H1 (cell line): ENCODE measurements around the gene KLHL29. TPM values are rescaled to one million over a fixed set of nuclear protein-coding genes. Genes with fewer than 3 reads are reported as not detected.

Experiments used
- CTCF ChIA-PET: fragments of 300-600 bp; sonication (Branson Sonifier 250); formaldehyde crosslinking; loops from one replicate; lab custom pipeline; 2021; ENCODE audit not compliant: partially characterized antibody; lab: Charles Lee
- POLR2A ChIA-PET: fragments of 300-600 bp; sonication (Branson Sonifier 250); formaldehyde crosslinking; loops from one replicate; lab custom pipeline; 2021; ENCODE audit warnings: inconsistent platforms; ENCODE audit not compliant: partially characterized antibody; lab: Charles Lee
- DNase-seq, 2 experiments: peaks; one replicate each; pipeline versions ENCODE4 v3.0.0 to v3.0.0-alpha.2; 2010 to 2022; ENCODE audit warnings: low spot score in 2 of 2, low read depth in 1 of 2, mixed read lengths in 1 of 2
- FAIRE-seq: peaks from 2 replicates; lab custom pipeline; 2011; peaks lifted over from hg19 to GRCh38; lab: Jason Lieb, UNC
- H2AFZ ChIP-seq: 2 replicates; pipeline ENCODE4 v1.8.1; 2012; ENCODE audit warnings: low read length, inconsistent platforms
- H2AK5ac ChIP-seq: 2 replicates; pipeline ENCODE4 v1.6.1; 2013; ENCODE audit warnings: low read depth, low read length
- H2BK120ac ChIP-seq: replicated peaks from 2 replicates; pipeline ENCODE3; 2013; ENCODE audit warnings: low read depth, low read length, inconsistent platforms
- H2BK12ac ChIP-seq: 2 replicates; pipeline ENCODE4 v1.6.1; 2013; ENCODE audit warnings: low read depth, low read length
- H2BK15ac ChIP-seq: 2 replicates; pipeline ENCODE4 v1.6.1; 2013; ENCODE audit warnings: low read length
- H2BK20ac ChIP-seq: 2 replicates; pipeline ENCODE4 v1.6.1; 2013; ENCODE audit warnings: low read length
- H2BK5ac ChIP-seq: 2 replicates; pipeline ENCODE4 v1.6.1; 2013; ENCODE audit warnings: low read depth, low read length
- H3K14ac ChIP-seq: 2 replicates; pipeline ENCODE4 v1.6.1; 2013; ENCODE audit warnings: inconsistent platforms; ENCODE audit not compliant: insufficient read length
- H3K18ac ChIP-seq: 2 replicates; pipeline ENCODE4 v1.6.1; 2013; ENCODE audit warnings: low read length; ENCODE audit errors: extremely low read depth
- H3K23ac ChIP-seq: 2 replicates; pipeline ENCODE4 v1.6.1; 2013; ENCODE audit warnings: inconsistent platforms; ENCODE audit not compliant: insufficient read length
- H3K23me2 ChIP-seq: 2 replicates; pipeline ENCODE4 v1.6.1; 2013; ENCODE audit warnings: low read depth, low read length
- H3K27ac ChIP-seq: 2 replicates; pipeline ENCODE4 v1.6.1; 2011; ENCODE audit warnings: low read depth, low read length, inconsistent platforms
- H3K27me3 ChIP-seq, 4 experiments: replicated peaks in 1 of 4; 1 replicate in 1 of 4; 2 replicates in 3 of 4; pipeline versions ENCODE4 v1.6.1 to v1.8.1; 2011 to 2013; ENCODE audit warnings: low read length in 3 of 4, mild to moderate bottlenecking in 3 of 4, inconsistent platforms in 2 of 4, mixed read lengths in 2 of 4, moderate library complexity in 1 of 4; ENCODE audit not compliant: control insufficient read depth in 3 of 4, insufficient read depth in 3 of 4; ENCODE audit errors: extremely low read depth in 1 of 4
- H3K36me3 ChIP-seq, 4 experiments: 2 replicates each; pipeline versions ENCODE4 v1.6.1 to v1.8.1; 2011 to 2013; ENCODE audit warnings: mild to moderate bottlenecking in 4 of 4, low read length in 3 of 4, moderate library complexity in 2 of 4, control low read depth in 1 of 4, inconsistent platforms in 1 of 4; ENCODE audit not compliant: insufficient read depth in 4 of 4, control insufficient read depth in 2 of 4
- H3K4ac ChIP-seq: replicated peaks from 2 replicates; pipeline ENCODE3; 2013; ENCODE audit warnings: low read length, low read depth, mixed read lengths, inconsistent platforms; ENCODE audit not compliant: insufficient read length
- H3K4me1 ChIP-seq, 4 experiments: replicated peaks in 1 of 4; 1 replicate in 1 of 4; 2 replicates in 3 of 4; pipeline versions ENCODE4 v1.6.1 to v1.8.1; 2011 to 2013; ENCODE audit warnings: low read length in 3 of 4, inconsistent platforms in 2 of 4, mixed read lengths in 1 of 4; ENCODE audit not compliant: insufficient read depth in 4 of 4, control insufficient read depth in 3 of 4
- H3K4me2 ChIP-seq, 2 experiments: 2 replicates each; pipeline versions ENCODE4 v1.6.1 to v1.8.1; 2011 to 2013; ENCODE audit warnings: low read depth in 2 of 2, low read length in 2 of 2, control low read depth in 1 of 2, inconsistent platforms in 1 of 2, mild to moderate bottlenecking in 1 of 2; ENCODE audit not compliant: insufficient read depth in 1 of 2
- H3K4me3 ChIP-seq, 4 experiments: fragments of 200-600, 300-600 bp in 1 of 4; sonication (generic), shearing (Covaris generic), sonication (Bioruptor Twin) in 1 of 4; 2 replicates each; pipeline versions ENCODE4 v1.5.1 to v1.8.1; 2011 to 2016; ENCODE audit warnings: low read length in 4 of 4, low read depth in 3 of 4, control low read depth in 2 of 4, inconsistent platforms in 2 of 4, mild to moderate bottlenecking in 2 of 4, mixed read lengths in 1 of 4, moderate library complexity in 1 of 4; ENCODE audit not compliant: insufficient read depth in 2 of 4; ENCODE audit errors: extremely low read depth in 1 of 4
- H3K56ac ChIP-seq: replicated peaks from 2 replicates; pipeline ENCODE3; 2013; ENCODE audit warnings: low read depth, mild to moderate bottlenecking, mixed read lengths, low read length, inconsistent platforms; ENCODE audit not compliant: insufficient read length
- H3K79me1 ChIP-seq: 2 replicates; pipeline ENCODE4 v1.6.1; 2013; ENCODE audit warnings: low read depth, low read length, control low read depth
- H3K79me2 ChIP-seq, 2 experiments: 2 replicates each; pipeline versions ENCODE4 v1.6.1 to v1.8.1; 2012 to 2013; ENCODE audit warnings: low read length in 2 of 2, mild to moderate bottlenecking in 2 of 2, inconsistent platforms in 1 of 2; ENCODE audit not compliant: insufficient read depth in 2 of 2, control insufficient read depth in 1 of 2
- H3K9ac ChIP-seq, 4 experiments: replicated peaks in 1 of 4; 1 replicate in 1 of 4; 2 replicates in 3 of 4; pipeline versions ENCODE4 v1.6.1 to v1.8.1; 2011 to 2013; ENCODE audit warnings: low read depth in 3 of 4, low read length in 3 of 4, control low read depth in 2 of 4, mild to moderate bottlenecking in 2 of 4, moderate library complexity in 2 of 4, inconsistent platforms in 1 of 4; ENCODE audit errors: extremely low read depth in 1 of 4
- H3K9me3 ChIP-seq, 2 experiments: 2 replicates each; pipeline versions ENCODE4 v1.6.1 to v1.8.1; 2012 to 2013; ENCODE audit warnings: mild to moderate bottlenecking in 2 of 2, moderate library complexity in 2 of 2, control low read depth in 1 of 2, inconsistent platforms in 1 of 2, low read depth in 1 of 2, low read length in 1 of 2, mixed read lengths in 1 of 2; ENCODE audit not compliant: insufficient read depth in 2 of 2
- H4K20me1 ChIP-seq, 2 experiments: replicated peaks in 1 of 2; 2 replicates each; pipeline versions ENCODE3 to v1.8.1; 2011 to 2013; ENCODE audit warnings: inconsistent platforms in 2 of 2, low read length in 2 of 2, mild to moderate bottlenecking in 1 of 2; ENCODE audit not compliant: insufficient read depth in 2 of 2, control insufficient read depth in 1 of 2
- H4K5ac ChIP-seq: 2 replicates; pipeline ENCODE4 v1.6.1; 2013; ENCODE audit warnings: low read length, low read depth, mixed read lengths, inconsistent platforms; ENCODE audit not compliant: insufficient read length
- H4K8ac ChIP-seq: 2 replicates; pipeline ENCODE4 v1.8.0; 2013; ENCODE audit warnings: mild to moderate bottlenecking, moderate library complexity, low read length, inconsistent platforms; ENCODE audit not compliant: insufficient read depth; ENCODE audit errors: extremely low read depth
- H4K91ac ChIP-seq: replicated peaks from 2 replicates; pipeline ENCODE3; 2013; ENCODE audit warnings: low read length, mixed read lengths, inconsistent platforms; ENCODE audit not compliant: insufficient read length
- ATF3 ChIP-seq: IDR thresholded peaks from 2 replicates; pipeline ENCODE4 v1.6.1; 2011; ENCODE audit warnings: low read depth, mild to moderate bottlenecking, low read length; ENCODE audit not compliant: insufficient read depth
- CBX8 ChIP-seq: fragments of 300-800, 300-1000 bp; sonication (generic); IDR thresholded peaks from 2 replicates; pipeline ENCODE4 v1.7.1; 2016; ENCODE audit warnings: low read depth, low read length, borderline replicate concordance
- HDAC6 ChIP-seq: IDR thresholded peaks from one replicate; pipeline ENCODE4 v1.7.1; 2012; ENCODE audit warnings: low read depth, mild to moderate bottlenecking, inconsistent platforms, low read length, moderate library complexity
- PHF8 ChIP-seq: fragments of 200-600 bp; sonication (generic); conservative IDR thresholded peaks from 2 replicates; pipeline ENCODE4 v1.7.1; 2012; ENCODE audit warnings: low read depth, mild to moderate bottlenecking, inconsistent platforms, low read length, moderate library complexity
- SIRT6 ChIP-seq: IDR thresholded peaks from one replicate; pipeline ENCODE4 v1.7.1; 2012; ENCODE audit warnings: low read length, inconsistent platforms
- SRF ChIP-seq: IDR thresholded peaks from 2 replicates; pipeline ENCODE4 v1.6.1; 2011; ENCODE audit warnings: mild to moderate bottlenecking, low read depth, low read length, moderate library complexity
- TCF12 ChIP-seq: IDR thresholded peaks from 2 replicates; pipeline ENCODE4 v1.6.1; 2011; ENCODE audit warnings: low read depth, mild to moderate bottlenecking, low read length
- YY1 ChIP-seq: IDR thresholded peaks from 2 replicates; pipeline ENCODE4 v1.6.1; 2011; ENCODE audit warnings: low read depth, mild to moderate bottlenecking, low read length
- WGBS, 2 experiments: shearing (Covaris generic) in 1 of 2; methylation state at CpG; one replicate each; pipeline versions ENCODE4 v1.1.6 to v1.1.7; 2013 to 2015; ENCODE audit warnings: low lambda C conversion rate in 2 of 2, mixed read lengths in 2 of 2, inconsistent platforms in 1 of 2, low coverage in 1 of 2, missing lambda C conversion rate in 1 of 2; ENCODE audit not compliant: insufficient replicate concordance in 2 of 2, insufficient coverage in 1 of 2, insufficient read length in 1 of 2; ENCODE audit errors: extremely low coverage in 1 of 2, missing lambda C conversion rate in 1 of 2; 5-methylcytosine and 5-hydroxymethylcytosine counted together
- polyA plus RNA-seq, 7 experiments: library from polyadenylated mRNA; depleted of rRNA in 3 of 7; stranded (reverse) in 5 of 7; unstranded in 2 of 7; fragments of >200 nt in 5 of 7; fragments of 200-250 nt in 2 of 7; gene quantifications; 1 replicate in 5 of 7; 2 replicates in 1 of 7; 4 replicates in 1 of 7; pipeline versions ENCODE4 v1.2.1 to v1.2.3, GENCODE V29; 2011 to 2013; ENCODE audit warnings: missing spikeins in 2 of 7, mixed read lengths in 2 of 7
- total RNA-seq: library from RNA; stranded (reverse); fragmentation: NEBNext Ultra II Directional; extraction: Animal tissue kit (Norgen Biotek cat#: 25700); gene quantifications from 2 replicates; pipeline ENCODE4 v1.2.1, GENCODE V29; 2021
- TF ChIP-seq, protein P1 (sequence below), 3 experiments: IDR thresholded peaks; 1 replicate in 2 of 3; 2 replicates in 1 of 3; pipeline versions ENCODE4 v1.5.1 to v1.6.1; 2011; ENCODE audit warnings: low read length in 3 of 3, mild to moderate bottlenecking in 3 of 3, inconsistent platforms in 2 of 3, low read depth in 1 of 3, moderate library complexity in 1 of 3; ENCODE audit not compliant: insufficient read depth in 1 of 3; ENCODE audit errors: control extremely low read depth in 1 of 3
- TF ChIP-seq, protein P2 (sequence below): IDR thresholded peaks from 2 replicates; pipeline ENCODE4 v1.6.1; 2011; ENCODE audit warnings: low read length, improper control_type of control experiment

Gene KLHL29
- total and polyA plus RNA-seq, 2 of the 8 experiments (the other 6 are each of a cell fraction or from before 2014, with no cell fraction given): 1.1 to 4.7 TPM

GRCh38 chr2:23482188-23482587 lies 97.2 kb downstream of the KLHL29 start:
- H3K79me2 ChIP-seq: no peaks in the 10 kb centered on the region
- no peak for TF ChIP-seq SIRT6
- TF ChIP-seq, protein P1, sequence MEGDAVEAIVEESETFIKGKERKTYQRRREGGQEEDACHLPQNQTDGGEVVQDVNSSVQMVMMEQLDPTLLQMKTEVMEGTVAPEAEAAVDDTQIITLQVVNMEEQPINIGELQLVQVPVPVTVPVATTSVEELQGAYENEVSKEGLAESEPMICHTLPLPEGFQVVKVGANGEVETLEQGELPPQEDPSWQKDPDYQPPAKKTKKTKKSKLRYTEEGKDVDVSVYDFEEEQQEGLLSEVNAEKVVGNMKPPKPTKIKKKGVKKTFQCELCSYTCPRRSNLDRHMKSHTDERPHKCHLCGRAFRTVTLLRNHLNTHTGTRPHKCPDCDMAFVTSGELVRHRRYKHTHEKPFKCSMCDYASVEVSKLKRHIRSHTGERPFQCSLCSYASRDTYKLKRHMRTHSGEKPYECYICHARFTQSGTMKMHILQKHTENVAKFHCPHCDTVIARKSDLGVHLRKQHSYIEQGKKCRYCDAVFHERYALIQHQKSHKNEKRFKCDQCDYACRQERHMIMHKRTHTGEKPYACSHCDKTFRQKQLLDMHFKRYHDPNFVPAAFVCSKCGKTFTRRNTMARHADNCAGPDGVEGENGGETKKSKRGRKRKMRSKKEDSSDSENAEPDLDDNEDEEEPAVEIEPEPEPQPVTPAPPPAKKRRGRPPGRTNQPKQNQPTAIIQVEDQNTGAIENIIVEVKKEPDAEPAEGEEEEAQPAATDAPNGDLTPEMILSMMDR (IDR thresholded peaks at IDR 0.05; ENCODE audit: control extremely low read depth in 1 of 3, insufficient read depth in 1 of 3, low read depth in 1 of 3, low read length in 3 of 3): no peak
- TF ChIP-seq CBX8: no peak
- no peak for TF ChIP-seq TCF12
- TF ChIP-seq, protein P2, sequence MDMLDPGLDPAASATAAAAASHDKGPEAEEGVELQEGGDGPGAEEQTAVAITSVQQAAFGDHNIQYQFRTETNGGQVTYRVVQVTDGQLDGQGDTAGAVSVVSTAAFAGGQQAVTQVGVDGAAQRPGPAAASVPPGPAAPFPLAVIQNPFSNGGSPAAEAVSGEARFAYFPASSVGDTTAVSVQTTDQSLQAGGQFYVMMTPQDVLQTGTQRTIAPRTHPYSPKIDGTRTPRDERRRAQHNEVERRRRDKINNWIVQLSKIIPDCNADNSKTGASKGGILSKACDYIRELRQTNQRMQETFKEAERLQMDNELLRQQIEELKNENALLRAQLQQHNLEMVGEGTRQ: no peak
- no peak for TF ChIP-seq ATF3
- TF ChIP-seq SRF: no peak
- no peak for TF ChIP-seq PHF8
- no peak for TF ChIP-seq HDAC6
- TF ChIP-seq YY1: no peak

More at GRCh38 chr2:23482188-23482587, 97.2 kb downstream of the KLHL29 start:
- Histone ChIP-seq H3K4me3 (no peak overlapping the region), H2AK5ac (peak overlapping the region; percentile 56; the same call in 1 of the 2 replicates), H2AFZ (no peak overlapping the region), H3K4me2 (no peak overlapping the region), H4K20me1 (no peaks in the 10 kb centered on the region), H2BK12ac (peak overlapping the region; percentile 96), H2BK5ac (no peak overlapping the region), H2BK20ac (no peak overlapping the region), H3K79me1 (no peaks in the 10 kb centered on the region), H4K8ac (no peak overlapping the region), H4K5ac (no peak overlapping the region), H3K14ac (no peak overlapping the region), H3K27me3 (0 out of 7 replicates have a peak, but pooled peaks cover 0 to 2% (median 0%) of the 10 kb centered on the region in 4 experiments), H4K91ac (no peak overlapping the region), H3K27ac (no peak overlapping the region), H2BK15ac (no peak overlapping the region), H3K18ac (no peak overlapping the region), H3K4me1 (peaks cover 5 to 26% (median 13%) of the 10 kb centered on the region in 4 experiments), H3K4ac (no peak overlapping the region), H3K23ac (no peak overlapping the region), H3K56ac (no peak overlapping the region), H3K23me2 (no peaks in the 10 kb centered on the region), H3K9me3 (no peaks in the 10 kb centered on the region), H2BK120ac (no peak overlapping the region), H3K9ac (no peak overlapping the region), H3K36me3 (no peaks in the 10 kb centered on the region; a peak in 1 of 8 replicates)
- ChIA-PET CTCF (interaction anchor here (0.6 to 2.2 kb wide), 8 partner anchors 9 to 142 kb away, joined by 3 to 11 read pairs (median 4); no protein-coding TSS in a partner anchor), POLR2A (interaction anchor here (1.3 kb wide), 1 partner anchor 11 kb away, joined by 4 read pairs; no protein-coding TSS in a partner anchor)
- DNase-seq: no peak
- 90% methylated on average over 9 of the region's 9 CpGs; no CpG with 5 or more reads in 1 of the 2 experiments for WGBS, 2 experiments
- FAIRE-seq: no peak
